ENCODE results near the gene CYSTM1. TPM values are rescaled to one million over a fixed set of nuclear protein-coding genes. Genes with fewer than 3 reads are reported as not detected.

Gene CYSTM1
- total and polyA plus RNA-seq, 2 of the 8 experiments (the other 6 are each of a cell fraction or from before 2014, with no cell fraction given): 25.0 to 47.8 TPM

DNA sequence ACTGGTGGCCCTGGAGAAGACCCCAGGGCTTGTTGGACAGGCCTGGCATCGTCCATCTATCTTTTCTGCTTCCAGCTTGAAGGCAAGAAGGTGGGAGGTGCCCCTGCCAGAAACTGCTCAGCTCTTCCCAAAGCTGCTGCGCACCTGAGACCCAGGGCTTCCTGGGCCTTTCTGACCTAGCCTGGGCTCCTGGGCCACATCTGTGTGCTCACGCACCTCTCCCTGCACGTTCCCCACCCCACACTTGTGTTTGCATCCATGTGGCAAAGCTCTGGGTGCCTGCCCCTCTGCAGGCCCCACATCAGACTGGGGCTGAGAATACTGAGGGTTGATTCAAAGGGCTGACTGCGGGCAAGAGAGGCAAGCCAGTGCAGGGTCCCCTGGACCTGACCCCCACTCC lies 64.5 kb downstream of the CYSTM1 start:
- TF ChIP-seq BACH1 (IDR thresholded peaks at IDR 0.05; ENCODE audit: low read length) (no peak), NRF1 (IDR thresholded peaks at IDR 0.05; ENCODE audit: low read depth, low read length) (no peak), POLR2AphosphoS5 (IDR thresholded peaks at IDR 0.05; ENCODE audit: low read depth, low read length) (no peak), SP4 (IDR thresholded peaks at IDR 0.05; ENCODE audit: low read length) (no peak), SIX5 (IDR thresholded peaks at IDR 0.05; ENCODE audit: low read depth, low read length) (no peak), KDM4A (IDR thresholded peaks at IDR 0.05; ENCODE audit: low read depth, low read length, severe bottlenecking) (no peak), CBX5 (IDR thresholded peaks at IDR 0.05; ENCODE audit: low read depth, low read length) (no peak), TEAD4 (IDR thresholded peaks at IDR 0.05; ENCODE audit: low read depth, low read length) (no peak), SAP30 (IDR thresholded peaks at IDR 0.05; ENCODE audit: insufficient read depth, insufficient replicate concordance, low read length) (no peak)
- H3K9ac ChIP-seq (replicated peaks in 1 of 4; ENCODE audit: extremely low read depth in 1 of 4, low read depth in 3 of 4, low read length in 3 of 4): no peak overlapping the region
- WGBS, 2 experiments (ENCODE audit: extremely low coverage in 1 of 2, insufficient coverage in 1 of 2, insufficient read length in 1 of 2, insufficient replicate concordance in 2 of 2, low coverage in 1 of 2, low lambda C conversion rate in 2 of 2, missing lambda C conversion rate in 1 of 2): 71% methylated on average over 5 of the region's 5 CpGs; no CpG with 5 or more reads in 1 of the 2 experiments

More for the DNA sequence above, 64.5 kb downstream of the CYSTM1 start:
- ChIA-PET POLR2A (ENCODE audit: partially characterized antibody) (interaction anchor here (2.2 to 8.0 kb wide), 2 partner anchors 10 to 106 kb away, joined by 8 to 64 read pairs; partner anchors contain the start of gene HBEGF), CTCF (ENCODE audit: partially characterized antibody) (interaction anchor here (0.7 to 25.9 kb wide), 27 partner anchors 10 to 272 kb away, joined by 3 to 676 read pairs (median 5); partner anchors contain the start of genes HBEGF and SLC4A9)
- Histone ChIP-seq H3K79me1 (ENCODE audit: low read depth, low read length) (no peaks in the 10 kb centered on the region; the same call in 1 of the 2 replicates), H2BK12ac (ENCODE audit: low read depth, low read length) (no peak overlapping the region), H4K8ac (ENCODE audit: extremely low read depth, insufficient read depth, low read length) (no peak overlapping the region; the same call in 1 of the 2 replicates), H4K20me1 (replicated peaks in 1 of 2; ENCODE audit: control insufficient read depth in 1 of 2, insufficient read depth in 2 of 2, low read length in 2 of 2) (peaks cover 0 to 1% of the 10 kb centered on the region in 2 experiments), H3K56ac (replicated peaks; ENCODE audit: insufficient read length, low read depth, low read length) (no peak overlapping the region), H3K27ac (ENCODE audit: low read depth, low read length) (no peak overlapping the region), H3K23ac (ENCODE audit: insufficient read length) (no peak overlapping the region), H2BK5ac (ENCODE audit: low read depth, low read length) (no peak overlapping the region), H3K4me1 (replicated peaks in 1 of 4; ENCODE audit: control insufficient read depth in 3 of 4, insufficient read depth in 4 of 4, low read length in 3 of 4) (peaks cover 3 to 10% (median 8%) of the 10 kb centered on the region in 4 experiments; a peak in 6 of 7 replicates), H3K79me2 (ENCODE audit: control insufficient read depth in 1 of 2, insufficient read depth in 2 of 2, low read length in 2 of 2) (no peaks in the 10 kb centered on the region), H3K4me3 (ENCODE audit: extremely low read depth in 1 of 4, insufficient read depth in 2 of 4, low read depth in 3 of 4, low read length in 4 of 4) (no peak overlapping the region), H3K23me2 (ENCODE audit: low read depth, low read length) (no peaks in the 10 kb centered on the region), H2BK20ac (ENCODE audit: low read length) (no peak overlapping the region), H4K91ac (replicated peaks; ENCODE audit: insufficient read length, low read length) (no peak overlapping the region), H2BK120ac (replicated peaks; ENCODE audit: low read depth, low read length) (no peak overlapping the region), H3K18ac (ENCODE audit: extremely low read depth, low read length) (no peak overlapping the region), H2AFZ (ENCODE audit: low read length) (no peak overlapping the region), H3K4ac (replicated peaks; ENCODE audit: insufficient read length, low read depth, low read length) (no peak overlapping the region), H3K9me3 (ENCODE audit: insufficient read depth in 2 of 2, low read depth in 1 of 2, low read length in 1 of 2) (no peaks in the 10 kb centered on the region), H3K14ac (ENCODE audit: insufficient read length) (no peak overlapping the region), H3K4me2 (ENCODE audit: insufficient read depth in 1 of 2, low read depth in 2 of 2, low read length in 2 of 2) (no peak overlapping the region), H4K5ac (ENCODE audit: insufficient read length, low read depth, low read length) (no peak overlapping the region), H3K27me3 (replicated peaks in 1 of 4; ENCODE audit: control insufficient read depth in 3 of 4, extremely low read depth in 1 of 4, insufficient read depth in 3 of 4, low read length in 3 of 4) (no peaks in the 10 kb centered on the region), H3K36me3 (ENCODE audit: control insufficient read depth in 2 of 4, insufficient read depth in 4 of 4, low read length in 3 of 4) (no peaks in the 10 kb centered on the region), H2AK5ac (ENCODE audit: low read depth, low read length) (no peak overlapping the region), H2BK15ac (ENCODE audit: low read length) (no peak overlapping the region)
- FAIRE-seq (no peak), DNase-seq (ENCODE audit: low read depth in 1 of 2, low spot score in 2 of 2) (no peak)

Data from H1 (cell line).